Liver (tissue), 9 donors: Measurements from ENCODE around the gene CSTA. TPM values are rescaled to one million over a fixed set of nuclear protein-coding genes. Genes with fewer than 3 reads are reported as not detected.

ENCODE experiments used
- DNase-seq: peaks from one replicate; pipeline ENCODE4 v3.0.0-alpha.2; 2017; ENCODE audit warnings: low spot score
- H3K27ac ChIP-seq, 2 donors: one replicate each; pipeline ENCODE4 v1.7.0; 2013; ENCODE audit warnings: inconsistent platforms in 2 of 2, low read length in 2 of 2, control low read depth in 1 of 2, low read depth in 1 of 2, mild to moderate bottlenecking in 1 of 2
- H3K27me3 ChIP-seq, 4 donors: one replicate each; pipeline versions ENCODE4 v1.6.1 to v1.7.0; 2013; ENCODE audit warnings: low read length in 3 of 4, inconsistent platforms in 1 of 4, mild to moderate bottlenecking in 1 of 4, moderate library complexity in 1 of 4; ENCODE audit not compliant: control insufficient read depth in 4 of 4, insufficient read depth in 4 of 4
- H3K36me3 ChIP-seq, 4 donors: one replicate each; pipeline versions ENCODE4 v1.6.1 to v1.7.0; 2013; ENCODE audit warnings: low read length in 3 of 4, mild to moderate bottlenecking in 3 of 4, low read depth in 1 of 4, moderate library complexity in 1 of 4; ENCODE audit not compliant: control insufficient read depth in 4 of 4, insufficient read depth in 3 of 4
- H3K4me1 ChIP-seq, 4 donors: one replicate each; pipeline versions ENCODE4 v1.6.1 to v1.7.0; 2013; ENCODE audit warnings: low read length in 3 of 4, mild to moderate bottlenecking in 3 of 4, moderate library complexity in 1 of 4; ENCODE audit not compliant: control insufficient read depth in 4 of 4, insufficient read depth in 4 of 4
- H3K4me3 ChIP-seq, 3 donors: one replicate each; pipeline versions ENCODE4 v1.6.1 to v1.7.0; 2013; ENCODE audit warnings: low read length in 3 of 3, control low read depth in 1 of 3, low read depth in 1 of 3, mild to moderate bottlenecking in 1 of 3
- H3K9ac ChIP-seq, 2 donors: one replicate each; pipeline ENCODE4 v1.7.0; 2013; ENCODE audit warnings: low read length in 2 of 2, mild to moderate bottlenecking in 2 of 2, moderate library complexity in 2 of 2, control low read depth in 1 of 2, low read depth in 1 of 2
- H3K9me3 ChIP-seq, 4 donors: one replicate each; pipeline versions ENCODE4 v1.6.1 to v1.7.0; 2013; ENCODE audit warnings: low read length in 3 of 4; ENCODE audit not compliant: control insufficient read depth in 4 of 4
- ATF3 ChIP-seq: IDR thresholded peaks from 2 replicates; pipeline ENCODE4 v1.6.1; 2016; ENCODE audit warnings: antibody characterized with exemption
- CTCF ChIP-seq: fragments of 150-350 bp; IDR thresholded peaks from 2 replicates; pipeline ENCODE4 v1.5.1; 2017; ENCODE audit warnings: improper control_type of control experiment, low read depth, low read length; ENCODE audit not compliant: missing input control
- GABPA ChIP-seq, 2 donors: IDR thresholded peaks in 1 of 2; conservative IDR thresholded peaks in 1 of 2; 2 replicates each; pipeline ENCODE4 v1.6.1; 2016; ENCODE audit warnings: antibody characterized with exemption in 2 of 2, mild to moderate bottlenecking in 1 of 2, moderate library complexity in 1 of 2
- HNF4A ChIP-seq, 2 donors: conservative IDR thresholded peaks; 2 replicates each; pipeline ENCODE4 v1.6.1; 2016; ENCODE audit warnings: antibody characterized with exemption in 2 of 2, mild to moderate bottlenecking in 2 of 2
- HNF4G ChIP-seq: IDR thresholded peaks from 2 replicates; pipeline ENCODE4 v1.6.1; 2016; ENCODE audit warnings: antibody characterized with exemption
- JUND ChIP-seq, 2 donors: IDR thresholded peaks; 2 replicates each; pipeline ENCODE4 v1.6.1; 2016; ENCODE audit warnings: antibody characterized with exemption in 2 of 2
- REST ChIP-seq: IDR thresholded peaks from 2 replicates; pipeline ENCODE4 v1.6.1; 2016; ENCODE audit warnings: antibody characterized with exemption, mild to moderate bottlenecking
- RXRA ChIP-seq, 2 donors: IDR thresholded peaks; 2 replicates each; pipeline ENCODE4 v1.6.1; 2017 to 2018; ENCODE audit warnings: antibody characterized with exemption in 2 of 2, mild to moderate bottlenecking in 1 of 2
- YY1 ChIP-seq: IDR thresholded peaks from 2 replicates; pipeline ENCODE4 v1.6.1; 2016; ENCODE audit warnings: antibody characterized with exemption, mild to moderate bottlenecking
- ZBTB33 ChIP-seq: IDR thresholded peaks from 2 replicates; pipeline ENCODE4 v1.6.1; 2016; ENCODE audit warnings: antibody characterized with exemption
- WGBS: extraction: QIAGEN DNeasy Blood & Tissue Kit; methylation state at CpG from one replicate; pipeline ENCODE4 v1.1.7; 2013; 5-methylcytosine and 5-hydroxymethylcytosine counted together
- polyA plus RNA-seq, 2 donors: library from polyadenylated mRNA; stranded (reverse) in 1 of 2; unstranded in 1 of 2; fragments of 200-250 nt in 1 of 2; fragments of >200 nt in 1 of 2; fragmentation: Nextera tagmentation in 1 of 2; extraction: Ambion mirVana in 1 of 2; gene quantifications; one replicate each; pipeline versions ENCODE4 v1.2.1 to v1.2.3, GENCODE V29; 2013 to 2015
- total RNA-seq, 2 donors: library from RNA; depleted of rRNA; stranded (reverse); fragments of >200 nt; gene quantifications; one replicate each; pipeline ENCODE4 v1.2.3, GENCODE V29; 2014
- donor health status: healthy.
- donor health status: healthy.
- donor health status: healthy.
- donor health status: healthy.
- donor health status: healthy.

CSTA gene
- total and polyA plus RNA-seq, 4 donors = 1.5 to 6.6 (median 4.0) TPM

GRCh38 chr3:122387709-122388108 is 62.7 kb downstream of the CSTA start:
- H3K4me1 ChIP-seq = peaks cover 5 to 60% (median 46%) of the 10 kb centered on the region in 4 donors
- no peak overlapping the region for H3K27ac ChIP-seq
- DNase-seq = no peak
- no peaks in the 10 kb centered on the region for H3K36me3 ChIP-seq
- no peak overlapping the region for H3K4me3 ChIP-seq
- no peaks in the 10 kb centered on the region for H3K9me3 ChIP-seq
- H3K9ac ChIP-seq = no peak overlapping the region
- H3K27me3 ChIP-seq = no peaks in the 10 kb centered on the region
- TF ChIP-seq GABPA (IDR thresholded peaks at IDR 0.05 in 1 of 2, conservative IDR thresholded peaks at IDR 0.05 in 1 of 2) (no peak), REST (no peak)
- 89% methylated on average over 3 of the region's 3 CpGs for WGBS

GRCh38 chr3:122389197-122389596 is 64.1 kb downstream of the CSTA start:
- H3K4me1 ChIP-seq = peaks cover 8 to 68% (median 54%) of the 10 kb centered on the region in 4 donors

GRCh38 chr3:122389892-122390291 is 64.8 kb downstream of the CSTA start:
- H3K27me3 ChIP-seq = no peaks in the 10 kb centered on the region
- TF ChIP-seq CTCF (no peak), HNF4G (peak; percentile 79), RXRA (IDR thresholded peaks at IDR 0.05) (peak in 1 of 2 donors; percentile 30), JUND (IDR thresholded peaks at IDR 0.05) (peak in 1 of 2 donors; percentile 33), REST (no peak), ZBTB33 (peak; percentile 32), HNF4A (conservative IDR thresholded peaks at IDR 0.05) (peak; percentile 93 to 94)
- H3K27ac ChIP-seq = peak overlapping the region in 1 of 2 donors; percentile 13
- no peak overlapping the region for H3K4me3 ChIP-seq
- DNase-seq = no peak
- H3K9ac ChIP-seq = no peak overlapping the region
- H3K9me3 ChIP-seq = no peaks in the 10 kb centered on the region
- no peaks in the 10 kb centered on the region for H3K36me3 ChIP-seq
- peaks cover 8 to 62% (median 49%) of the 10 kb centered on the region in 4 donors for H3K4me1 ChIP-seq
- 36% methylated on average over 4 of the region's 4 CpGs for WGBS

More at GRCh38 chr3:122389197-122389596, 64.1 kb downstream of the CSTA start:
- Histone ChIP-seq H3K27me3 (no peaks in the 10 kb centered on the region), H3K9me3 (no peaks in the 10 kb centered on the region), H3K36me3 (no peaks in the 10 kb centered on the region), H3K9ac (no peak overlapping the region), H3K27ac (no peak overlapping the region), H3K4me3 (no peak overlapping the region)
- DNase-seq = no peak
- no peak for TF ChIP-seq YY1
- no peak for TF ChIP-seq ATF3
